Amniotic epithelial cell (primary cell): ENCODE results near the gene TVP23A.
A peak's percentile ranks its signal among the peaks of the same experiment; 100 is the strongest.
"Not testable (repeated sequence)": the region's sequence is repeated elsewhere in the genome, so short reads cannot be mapped to it uniquely, and the experiment has no call there.

ENCODE experiments used
- DNase-seq: peaks from one replicate; pipeline ENCODE4 v3.0.0-alpha.2; 2010; ENCODE audit warnings: low read depth

The TVP23A gene

DNA sequence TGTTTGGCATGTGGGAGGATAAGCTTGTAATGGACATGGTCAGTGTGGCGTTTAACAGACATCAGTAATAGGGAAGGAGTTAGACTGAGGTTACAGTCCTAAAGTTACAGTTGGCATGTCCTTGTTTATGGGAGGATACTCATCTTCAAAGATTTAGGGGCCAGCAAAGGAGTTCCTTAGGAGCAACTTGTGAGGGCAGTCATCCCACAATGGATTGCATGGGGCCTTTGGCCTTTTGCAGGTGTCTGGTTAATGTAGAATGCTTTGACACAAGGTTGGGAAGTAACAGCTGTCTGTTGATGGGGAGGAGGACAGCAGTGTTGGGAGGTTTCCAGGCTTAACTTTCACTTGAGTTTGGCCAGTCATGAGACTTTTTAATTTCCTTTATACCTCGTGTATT lies 72.8 kb downstream of the TVP23A start:
- peak; percentile 50 for DNase-seq

DNA sequence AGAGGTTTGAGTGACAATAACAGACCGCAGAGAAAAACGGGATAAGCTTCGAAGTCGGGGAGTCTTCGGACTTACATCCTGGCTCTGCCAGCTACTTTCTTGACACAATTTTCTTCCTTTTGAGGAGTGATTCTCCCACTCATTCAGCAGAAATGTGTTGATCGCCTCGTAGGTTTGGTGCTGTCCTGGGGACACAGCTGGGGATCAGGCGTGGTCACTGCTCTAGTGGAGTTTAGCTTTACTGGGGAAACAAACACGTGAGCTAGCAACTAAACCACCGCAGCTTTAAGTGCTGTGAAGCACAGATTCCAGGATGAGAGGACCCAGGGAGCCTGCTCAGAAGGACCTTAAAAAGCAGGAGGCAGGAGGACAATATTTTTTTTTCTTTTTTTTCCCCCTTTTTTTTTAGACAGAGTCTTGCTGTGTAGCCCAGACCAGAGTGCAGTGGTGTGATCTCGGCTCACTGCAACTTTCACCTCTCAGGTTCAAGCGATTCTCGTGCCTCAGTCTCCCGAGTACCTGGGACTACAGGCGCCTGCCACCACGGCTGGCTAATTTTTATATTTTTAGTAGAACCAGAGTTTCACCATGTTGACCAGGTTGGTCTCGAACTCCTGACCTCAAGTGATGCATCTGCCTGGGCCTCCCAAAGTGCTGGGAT lies 74.1 kb downstream of the TVP23A start:
- DNase-seq, result peak; percentile 37

DNA sequence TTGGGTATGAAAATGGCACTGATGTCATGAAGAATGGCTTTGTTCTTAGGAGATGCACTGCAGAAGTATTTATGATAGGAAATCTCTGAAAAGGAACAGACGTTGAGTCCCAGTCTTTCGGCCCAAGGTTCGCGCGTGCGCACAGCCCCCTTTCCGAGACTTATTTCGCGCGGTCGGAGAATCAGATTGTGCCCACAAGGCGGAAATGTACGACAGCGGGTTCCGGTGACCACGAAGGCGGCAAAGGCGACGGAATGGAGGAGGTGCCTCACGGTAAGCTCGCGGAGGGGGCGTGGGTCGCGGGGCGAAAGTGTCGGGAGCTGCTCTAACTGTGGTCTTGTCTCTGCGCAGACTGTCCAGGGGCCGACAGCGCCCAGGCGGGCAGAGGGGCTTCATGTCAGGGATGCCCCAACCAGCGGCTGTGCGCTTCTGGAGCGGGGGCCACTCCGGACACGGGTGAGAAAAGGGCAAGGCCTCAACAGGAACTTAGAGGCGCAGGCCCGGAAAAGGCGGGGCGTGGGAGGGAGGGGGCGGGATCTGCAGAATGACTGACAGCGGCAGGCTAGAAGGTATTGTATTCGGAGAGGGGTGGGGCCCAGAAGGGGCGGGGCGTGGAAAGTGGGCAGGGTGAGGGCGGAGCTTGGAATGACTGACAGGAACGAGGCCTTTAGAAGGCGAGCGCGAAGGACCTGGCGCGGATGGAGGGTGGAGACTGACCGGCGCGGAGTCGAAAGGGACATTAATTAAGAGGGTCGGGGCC lies 74.8 kb downstream of the TVP23A start, which contains the start of gene NUBP1:
TSS of gene NUBP1 (plus strand) at position 233 of the 760 bp plus-strand sequence. CDS start at position 255, 22 bp downstream.
- peak; percentile 97 for DNase-seq

DNA sequence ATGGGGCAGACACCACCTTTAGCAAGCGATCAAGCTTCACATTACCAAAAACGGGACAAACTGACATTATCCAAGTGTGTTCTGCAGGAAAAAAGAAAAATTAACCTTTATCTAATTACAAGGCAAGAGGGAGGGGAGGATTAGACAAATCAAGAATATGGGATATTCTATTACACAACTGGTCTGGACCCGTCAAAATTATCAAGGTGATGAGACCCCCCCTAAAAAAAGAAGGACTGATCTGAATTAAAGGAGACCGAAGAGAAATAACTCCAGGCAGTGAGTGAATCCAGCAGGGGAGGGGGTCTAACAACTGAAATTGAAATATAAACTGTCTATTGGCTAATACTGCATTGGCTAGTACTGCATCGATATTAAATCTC lies 75.4 kb downstream of the TVP23A start:
- no peak for DNase-seq

DNA sequence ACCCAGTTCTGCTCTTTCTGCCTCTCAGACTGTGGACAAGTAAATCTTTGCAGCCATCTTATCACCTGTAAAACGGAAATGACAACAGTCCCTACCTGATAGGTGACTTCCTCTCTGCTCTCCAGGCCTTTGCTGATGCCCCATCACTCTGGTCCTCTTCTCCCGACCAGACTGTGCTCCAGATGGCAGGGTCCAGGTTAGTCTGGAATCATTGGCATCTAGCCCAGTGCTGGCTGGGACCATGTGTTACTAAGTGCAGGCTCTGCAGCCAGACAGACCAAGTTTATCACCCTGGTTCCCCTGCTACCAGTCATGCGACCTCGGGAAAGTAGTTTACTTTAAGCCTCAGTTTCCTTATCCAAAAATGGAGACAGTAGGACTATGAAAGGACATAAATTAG lies 76.8 kb downstream of the TVP23A start:
- DNase-seq, result no peak

DNA sequence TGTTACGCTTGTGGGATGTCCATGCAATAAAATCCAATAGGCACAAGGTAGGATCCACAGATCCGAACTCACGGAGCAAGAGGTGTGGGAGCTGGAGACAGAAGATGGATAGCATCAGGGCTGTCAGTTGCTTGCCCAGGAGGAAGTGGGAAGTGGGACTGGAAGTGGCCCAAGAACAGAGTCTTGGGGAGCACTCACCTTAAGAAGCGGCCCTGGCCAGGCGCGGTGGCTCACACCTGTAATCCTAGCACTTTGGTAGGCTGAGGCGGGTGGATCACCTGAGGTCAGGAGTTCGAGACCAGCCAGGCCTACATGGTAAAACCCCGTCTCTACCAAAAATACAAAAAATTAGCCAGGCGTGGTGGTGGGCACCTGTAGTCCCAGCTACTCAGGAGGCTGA lies 77.3 kb downstream of the TVP23A start:
- not testable (repeated sequence) for DNase-seq

DNA sequence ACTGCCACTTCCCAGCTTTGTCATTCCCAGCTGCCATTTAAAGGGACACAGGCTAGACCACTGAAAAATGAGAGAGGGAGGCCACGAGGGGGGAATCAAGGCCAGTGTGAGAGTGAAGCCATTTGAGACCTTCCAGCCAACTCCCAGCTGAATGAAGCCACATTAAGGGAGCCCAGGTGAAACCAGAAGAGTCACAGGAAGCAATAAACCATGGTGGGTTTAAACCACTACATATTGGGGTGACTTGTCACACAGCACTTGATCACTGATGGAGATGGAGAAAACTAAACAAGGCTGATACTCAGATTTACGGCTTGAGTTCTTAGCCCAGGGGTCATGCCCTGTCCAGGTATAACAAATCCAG lies 77.8 kb downstream of the TVP23A start:
- no peak for DNase-seq

DNA sequence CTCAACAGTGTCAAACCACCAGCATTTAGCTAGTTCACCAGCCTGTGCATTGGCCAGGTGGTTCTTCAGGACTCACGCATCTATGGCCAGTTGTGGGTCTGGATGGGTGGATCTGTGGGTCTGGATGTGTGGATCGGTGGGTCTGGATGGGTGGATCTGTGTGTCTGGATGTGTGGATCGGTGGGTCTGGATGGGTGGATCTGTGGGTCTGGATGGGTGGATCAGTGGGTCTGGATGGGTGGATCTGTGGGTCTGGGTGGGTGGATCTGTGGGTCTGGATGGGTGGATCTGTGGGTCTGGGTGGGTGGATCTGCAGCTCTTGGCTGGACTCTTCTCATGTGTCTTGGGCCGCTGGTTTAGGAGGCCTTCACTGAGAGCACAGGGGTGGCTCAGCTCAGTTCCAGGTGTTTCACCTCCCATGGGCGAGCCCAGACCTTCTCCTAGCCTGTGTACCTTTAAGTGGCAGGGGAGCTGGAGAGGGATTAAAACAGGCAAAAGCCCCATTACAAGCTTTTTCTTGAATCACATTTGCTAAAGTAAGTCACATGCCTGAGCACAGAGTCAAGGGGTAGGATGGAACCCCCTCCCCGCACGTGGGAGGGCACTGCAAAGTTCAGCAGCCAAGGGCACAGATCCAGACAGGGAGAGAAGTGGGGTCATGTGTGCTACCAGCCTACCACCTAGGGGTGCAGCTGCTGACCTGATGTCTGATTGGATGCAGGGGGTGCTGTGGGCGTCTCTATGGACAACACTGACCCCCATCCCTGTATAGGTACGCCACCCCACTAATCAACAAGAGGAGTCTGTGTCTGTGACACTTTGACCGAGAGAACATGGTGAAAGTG lies 78.4 kb downstream of the TVP23A start:
- no peak for DNase-seq

DNA sequence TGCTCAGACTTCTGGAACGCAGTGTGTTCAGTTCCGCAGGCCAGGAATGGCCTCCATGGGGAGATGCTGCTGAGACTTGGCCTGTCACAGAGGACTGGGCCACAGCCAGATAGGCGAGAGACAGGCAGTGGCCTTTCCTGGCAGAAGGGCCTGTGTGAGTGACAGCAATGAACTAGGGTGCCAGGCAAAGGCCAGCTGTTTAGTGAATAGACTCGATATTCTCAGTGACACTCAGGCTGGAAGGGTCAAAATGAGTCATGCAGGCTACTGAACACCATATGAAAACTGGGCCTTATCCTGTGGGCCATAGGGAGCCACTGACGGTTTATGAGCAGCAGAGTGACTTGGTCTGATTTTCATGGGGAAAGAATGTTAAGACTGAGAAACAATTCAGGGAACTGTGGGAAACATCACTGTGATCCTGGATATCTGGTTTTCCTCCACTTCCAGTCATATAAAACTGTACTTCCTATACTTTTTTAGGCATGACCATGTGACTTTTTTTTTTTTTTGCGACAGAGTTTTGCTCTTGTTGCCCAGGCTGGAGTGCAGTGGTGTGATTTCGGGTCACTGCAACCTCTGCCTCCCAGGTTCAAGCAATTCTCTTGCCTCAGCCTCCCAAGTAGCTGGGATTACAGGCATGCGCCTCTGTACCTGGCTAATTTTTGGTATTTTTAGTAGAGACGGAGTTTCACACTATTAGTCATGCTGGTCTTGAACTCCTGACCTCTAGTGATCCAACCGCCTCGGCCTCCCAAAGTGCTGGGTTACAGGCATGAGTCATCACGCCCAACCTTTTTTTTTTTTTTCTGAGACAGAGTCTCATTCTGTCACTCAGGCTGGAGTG lies 80.1 kb downstream of the TVP23A start:
- peak; percentile 79 for DNase-seq

DNA sequence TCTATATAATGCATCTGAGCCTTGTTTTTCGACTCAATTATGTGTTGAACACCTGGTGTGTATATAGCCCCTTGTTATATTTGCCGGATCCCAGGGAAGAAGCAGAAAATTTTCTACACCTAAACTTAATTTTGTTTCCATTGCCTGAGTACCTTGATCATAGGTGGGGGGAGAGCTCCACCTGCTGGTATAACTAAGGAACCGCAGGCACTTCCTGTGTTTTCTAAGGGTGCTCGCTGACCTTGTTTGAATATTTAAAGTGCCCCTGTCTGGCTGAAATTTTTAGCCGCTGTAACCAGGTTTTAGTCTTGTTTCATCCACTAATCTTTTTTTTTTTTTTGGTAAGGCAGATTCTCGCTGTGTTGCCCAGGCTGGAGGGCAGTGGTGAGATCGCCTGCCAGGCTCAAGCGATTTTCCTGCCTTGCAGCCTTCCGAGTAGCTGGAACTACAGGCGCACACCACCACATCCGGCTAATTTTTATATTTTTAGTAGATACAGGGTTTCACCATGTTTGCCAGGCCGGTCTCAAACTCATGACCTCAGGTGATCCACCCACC lies 81.4 kb downstream of the TVP23A start:
- peak; percentile 52 for DNase-seq

DNA sequence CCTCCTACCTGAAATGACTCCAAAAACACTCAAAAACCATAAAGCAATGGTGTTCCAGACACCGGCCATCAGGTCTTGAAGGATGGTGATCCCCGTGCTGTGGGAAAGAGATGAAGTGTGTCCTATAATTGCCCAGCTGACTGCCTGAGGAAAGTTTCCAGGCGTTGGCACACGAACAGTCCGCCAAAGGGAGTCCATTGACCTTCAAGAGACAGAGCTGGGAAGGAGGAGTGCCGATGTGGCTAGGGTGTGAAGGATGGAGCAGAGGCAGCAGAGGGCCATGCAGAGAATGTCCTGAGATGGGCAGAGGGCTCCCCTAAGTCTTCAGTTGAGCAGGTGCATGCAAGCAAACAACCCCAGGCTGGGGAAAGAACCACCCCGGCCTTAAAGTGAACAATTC lies 86.8 kb downstream of the TVP23A start:
- DNase-seq, result no peak

DNA sequence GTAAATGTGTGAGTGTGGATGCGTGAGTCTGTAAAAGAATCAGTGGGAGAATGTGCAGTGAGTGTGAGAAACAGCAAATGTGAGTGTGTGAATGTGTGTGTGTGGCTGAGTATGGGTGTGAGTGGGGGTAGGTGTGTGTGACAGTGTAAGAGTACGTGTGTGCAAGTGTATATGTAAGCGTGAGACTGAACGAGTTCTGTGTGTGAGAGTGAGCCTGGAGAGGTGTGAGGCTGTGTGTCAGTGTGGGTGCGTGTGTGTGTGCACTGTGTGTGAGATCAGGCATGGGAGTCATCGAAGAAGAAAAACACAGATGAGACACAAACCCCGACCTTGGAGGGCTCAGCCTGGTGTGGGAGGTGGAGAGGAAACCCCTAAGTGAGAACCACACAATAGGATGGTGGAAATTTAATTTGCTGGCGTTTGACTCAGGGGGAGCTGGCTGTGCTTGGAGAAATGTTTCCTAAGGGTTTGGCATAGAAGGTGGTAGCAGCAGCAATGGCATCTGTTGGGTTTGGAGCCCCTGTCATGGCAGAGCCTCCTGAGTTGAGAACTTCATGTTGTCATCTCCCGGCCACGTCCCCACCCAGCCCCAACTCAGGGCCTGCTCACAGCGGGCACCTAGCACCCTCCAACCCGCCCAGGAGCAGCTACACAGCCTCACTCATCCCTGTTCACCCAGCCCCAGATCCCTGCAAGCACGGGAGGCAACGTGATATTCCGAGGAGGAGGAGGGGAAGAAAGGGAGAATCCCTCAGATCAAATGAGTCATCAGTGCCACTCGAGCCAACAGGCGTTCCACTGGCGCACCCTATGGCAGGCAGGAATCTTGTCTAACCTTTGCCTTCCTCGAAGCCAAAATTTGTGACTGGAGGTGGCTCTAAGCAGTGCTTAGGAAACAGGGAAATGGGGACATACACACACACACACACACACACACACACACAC lies 89.2 kb downstream of the TVP23A start:
- DNase-seq, result peak; percentile 55

DNA sequence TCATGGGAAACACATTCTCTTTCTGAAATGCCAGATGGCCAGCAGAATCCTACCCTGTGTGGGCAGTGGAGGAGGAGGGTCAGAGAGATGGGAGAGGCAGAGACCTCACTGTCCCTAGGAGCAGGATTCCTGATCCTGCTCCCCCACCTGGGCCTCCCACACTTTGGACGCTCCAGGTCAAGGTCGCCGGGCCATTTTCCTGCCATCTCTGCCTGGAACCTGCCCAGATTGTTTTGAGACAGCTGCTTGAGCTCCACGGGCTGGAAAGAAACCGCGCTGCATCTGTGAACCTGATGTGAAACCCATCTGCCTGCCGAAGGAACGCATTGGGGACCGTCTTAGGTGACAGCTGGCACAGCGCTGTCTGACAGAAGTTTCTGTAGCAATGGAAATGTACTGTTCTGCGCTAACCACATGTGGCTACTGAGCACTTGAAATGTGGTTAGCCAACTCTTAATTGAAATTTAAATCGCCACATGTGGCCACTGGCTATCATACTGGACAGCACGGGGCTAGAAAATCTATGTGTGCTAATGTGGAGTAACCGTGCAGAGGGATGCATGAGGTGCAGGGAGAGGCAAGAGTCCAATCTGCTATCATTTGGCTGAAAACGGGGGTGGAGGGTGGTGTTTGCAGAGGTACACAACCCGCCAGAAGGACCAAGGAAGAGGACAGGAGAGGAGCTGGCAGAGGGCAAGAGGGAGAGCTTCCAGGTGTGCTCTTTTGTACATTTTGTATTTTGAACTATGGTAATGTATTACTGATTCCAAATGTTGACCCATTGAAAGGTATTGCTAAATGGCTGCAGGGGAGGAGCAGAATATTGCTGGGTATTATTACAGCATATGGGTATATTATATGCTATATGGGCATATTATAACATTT lies 90.3 kb downstream of the TVP23A start:
- DNase-seq, result no peak
